Liver (tissue), 9 donors: Measurements from ENCODE around the gene POLR3GL. TPM values are rescaled to one million over a fixed set of nuclear protein-coding genes. Genes with fewer than 3 reads are reported as not detected.

ENCODE experiments used
- DNase-seq: peaks from one replicate; pipeline ENCODE4 v3.0.0-alpha.2; 2017; ENCODE audit warnings: low spot score
- H3K27ac ChIP-seq, 2 donors: one replicate each; pipeline ENCODE4 v1.7.0; 2013; ENCODE audit warnings: inconsistent platforms in 2 of 2, low read length in 2 of 2, control low read depth in 1 of 2, low read depth in 1 of 2, mild to moderate bottlenecking in 1 of 2
- H3K27me3 ChIP-seq, 4 donors: one replicate each; pipeline versions ENCODE4 v1.6.1 to v1.7.0; 2013; ENCODE audit warnings: low read length in 3 of 4, inconsistent platforms in 1 of 4, mild to moderate bottlenecking in 1 of 4, moderate library complexity in 1 of 4; ENCODE audit not compliant: control insufficient read depth in 4 of 4, insufficient read depth in 4 of 4
- H3K36me3 ChIP-seq, 4 donors: one replicate each; pipeline versions ENCODE4 v1.6.1 to v1.7.0; 2013; ENCODE audit warnings: low read length in 3 of 4, mild to moderate bottlenecking in 3 of 4, low read depth in 1 of 4, moderate library complexity in 1 of 4; ENCODE audit not compliant: control insufficient read depth in 4 of 4, insufficient read depth in 3 of 4
- H3K4me1 ChIP-seq, 4 donors: one replicate each; pipeline versions ENCODE4 v1.6.1 to v1.7.0; 2013; ENCODE audit warnings: low read length in 3 of 4, mild to moderate bottlenecking in 3 of 4, moderate library complexity in 1 of 4; ENCODE audit not compliant: control insufficient read depth in 4 of 4, insufficient read depth in 4 of 4
- H3K4me3 ChIP-seq, 3 donors: one replicate each; pipeline versions ENCODE4 v1.6.1 to v1.7.0; 2013; ENCODE audit warnings: low read length in 3 of 3, control low read depth in 1 of 3, low read depth in 1 of 3, mild to moderate bottlenecking in 1 of 3
- H3K9ac ChIP-seq, 2 donors: one replicate each; pipeline ENCODE4 v1.7.0; 2013; ENCODE audit warnings: low read length in 2 of 2, mild to moderate bottlenecking in 2 of 2, moderate library complexity in 2 of 2, control low read depth in 1 of 2, low read depth in 1 of 2
- H3K9me3 ChIP-seq, 4 donors: one replicate each; pipeline versions ENCODE4 v1.6.1 to v1.7.0; 2013; ENCODE audit warnings: low read length in 3 of 4; ENCODE audit not compliant: control insufficient read depth in 4 of 4
- EGR1 ChIP-seq, 2 donors: IDR thresholded peaks; 2 replicates each; pipeline ENCODE4 v1.6.1; 2016 to 2018; ENCODE audit warnings: antibody characterized with exemption in 2 of 2, low read depth in 2 of 2
- FOXA1 ChIP-seq: IDR thresholded peaks from 2 replicates; pipeline ENCODE4 v1.6.1; 2016; ENCODE audit warnings: antibody characterized with exemption
- FOXA2 ChIP-seq: IDR thresholded peaks from 2 replicates; pipeline ENCODE4 v1.6.1; 2016; ENCODE audit warnings: antibody characterized with exemption
- GABPA ChIP-seq, 2 donors: IDR thresholded peaks in 1 of 2; conservative IDR thresholded peaks in 1 of 2; 2 replicates each; pipeline ENCODE4 v1.6.1; 2016; ENCODE audit warnings: antibody characterized with exemption in 2 of 2, mild to moderate bottlenecking in 1 of 2, moderate library complexity in 1 of 2
- HNF4A ChIP-seq, 2 donors: conservative IDR thresholded peaks; 2 replicates each; pipeline ENCODE4 v1.6.1; 2016; ENCODE audit warnings: antibody characterized with exemption in 2 of 2, mild to moderate bottlenecking in 2 of 2
- HNF4G ChIP-seq: IDR thresholded peaks from 2 replicates; pipeline ENCODE4 v1.6.1; 2016; ENCODE audit warnings: antibody characterized with exemption
- JUND ChIP-seq, 2 donors: IDR thresholded peaks; 2 replicates each; pipeline ENCODE4 v1.6.1; 2016; ENCODE audit warnings: antibody characterized with exemption in 2 of 2
- NR2F2 ChIP-seq: IDR thresholded peaks from 2 replicates; pipeline ENCODE4 v1.6.1; 2016; ENCODE audit warnings: antibody characterized with exemption
- RAD21 ChIP-seq, 2 donors: IDR thresholded peaks; 2 replicates each; pipeline ENCODE4 v1.6.1; 2016; ENCODE audit warnings: antibody characterized with exemption in 2 of 2, mild to moderate bottlenecking in 2 of 2
- RXRA ChIP-seq, 2 donors: IDR thresholded peaks; 2 replicates each; pipeline ENCODE4 v1.6.1; 2017 to 2018; ENCODE audit warnings: antibody characterized with exemption in 2 of 2, mild to moderate bottlenecking in 1 of 2
- SP1 ChIP-seq: IDR thresholded peaks from 2 replicates; pipeline ENCODE4 v1.6.1; 2018; ENCODE audit warnings: antibody characterized with exemption, mild to moderate bottlenecking
- TAF1 ChIP-seq: conservative IDR thresholded peaks from 2 replicates; pipeline ENCODE4 v1.6.1; 2016; ENCODE audit warnings: antibody characterized with exemption, mild to moderate bottlenecking
- YY1 ChIP-seq: IDR thresholded peaks from 2 replicates; pipeline ENCODE4 v1.6.1; 2016; ENCODE audit warnings: antibody characterized with exemption, mild to moderate bottlenecking
- WGBS: extraction: QIAGEN DNeasy Blood & Tissue Kit; methylation state at CpG from one replicate; pipeline ENCODE4 v1.1.7; 2013; 5-methylcytosine and 5-hydroxymethylcytosine counted together
- polyA plus RNA-seq, 2 donors: library from polyadenylated mRNA; stranded (reverse) in 1 of 2; unstranded in 1 of 2; fragments of 200-250 nt in 1 of 2; fragments of >200 nt in 1 of 2; fragmentation: Nextera tagmentation in 1 of 2; extraction: Ambion mirVana in 1 of 2; gene quantifications; one replicate each; pipeline versions ENCODE4 v1.2.1 to v1.2.3, GENCODE V29; 2013 to 2015
- total RNA-seq, 2 donors: library from RNA; depleted of rRNA; stranded (reverse); fragments of >200 nt; gene quantifications; one replicate each; pipeline ENCODE4 v1.2.3, GENCODE V29; 2014
- TF ChIP-seq, protein P1 (sequence below): IDR thresholded peaks from 2 replicates; pipeline ENCODE4 v1.6.1; 2016; ENCODE audit warnings: antibody characterized with exemption
- TF ChIP-seq, protein P2 (sequence below): IDR thresholded peaks from 2 replicates; pipeline ENCODE4 v1.6.1; 2016; ENCODE audit warnings: antibody characterized with exemption
- TF ChIP-seq, protein P3 (sequence below): fragments of 150-350 bp; IDR thresholded peaks from 2 replicates; pipeline ENCODE4 v1.5.1; 2017; ENCODE audit warnings: improper control_type of control experiment, low read depth, low read length; ENCODE audit not compliant: missing input control
- TF ChIP-seq, protein P4 (sequence below): IDR thresholded peaks from 2 replicates; pipeline ENCODE4 v1.6.1; 2016; ENCODE audit warnings: antibody characterized with exemption
- donor health status: healthy.
- donor health status: healthy.
- donor health status: healthy.
- donor health status: healthy.
- donor health status: healthy.

Gene POLR3GL
- total and polyA plus RNA-seq, 4 donors: 11.9 to 23.4 (median 16.2) TPM

DNA sequence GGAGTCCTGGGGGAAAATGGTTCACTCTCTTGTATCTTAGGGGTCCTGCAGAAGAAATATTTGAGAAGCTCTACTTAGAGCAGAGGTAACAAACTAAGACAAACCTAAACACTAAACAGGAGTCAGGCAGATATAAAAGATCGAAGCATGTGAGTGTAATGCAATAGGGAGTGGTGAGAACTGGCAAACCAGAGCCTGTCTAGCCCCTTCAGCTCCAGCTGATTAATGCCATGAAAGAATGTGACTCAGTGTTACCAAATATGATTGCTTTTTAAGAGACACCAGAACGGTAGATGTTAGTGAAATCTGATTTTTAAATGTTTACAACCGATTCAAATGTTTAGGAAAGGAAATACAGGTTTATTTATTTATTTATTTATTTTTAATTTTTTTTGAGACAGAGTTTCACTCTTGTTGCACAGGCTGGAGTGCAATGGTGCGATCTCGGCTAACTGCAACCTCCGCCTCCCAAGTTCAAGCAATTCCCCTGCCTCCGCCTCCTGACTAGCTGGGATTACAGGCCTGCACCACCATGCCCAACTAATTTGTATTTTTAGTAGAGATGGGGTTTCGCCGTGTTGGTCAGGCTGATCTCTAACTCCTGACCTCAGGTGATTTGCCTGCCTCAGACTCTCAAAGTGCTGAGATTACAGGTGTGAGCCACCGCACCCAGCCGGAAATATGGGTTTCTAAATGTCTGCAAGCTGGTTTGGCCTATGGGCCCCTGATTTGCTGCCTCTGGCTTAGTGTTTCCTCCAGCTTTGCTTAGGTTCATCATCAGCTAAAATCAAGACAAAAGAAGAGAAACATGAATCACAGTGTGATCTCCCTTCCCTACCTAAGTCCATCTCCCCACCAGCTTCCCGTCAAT lies 19.7 kb downstream of the POLR3GL start:
- Histone ChIP-seq H3K4me1 (peaks cover 25 to 54% (median 30%) of the 10 kb centered on the region in 4 donors), H3K9ac (no peak overlapping the region), H3K27me3 (no peaks in the 10 kb centered on the region), H3K4me3 (no peak overlapping the region), H3K9me3 (no peaks in the 10 kb centered on the region), H3K27ac (peak overlapping the region in 1 of 2 donors; percentile 21), H3K36me3 (no peaks in the 10 kb centered on the region)
- WGBS: 93% methylated on average over 12 of the region's 12 CpGs
- TF ChIP-seq, protein P1, sequence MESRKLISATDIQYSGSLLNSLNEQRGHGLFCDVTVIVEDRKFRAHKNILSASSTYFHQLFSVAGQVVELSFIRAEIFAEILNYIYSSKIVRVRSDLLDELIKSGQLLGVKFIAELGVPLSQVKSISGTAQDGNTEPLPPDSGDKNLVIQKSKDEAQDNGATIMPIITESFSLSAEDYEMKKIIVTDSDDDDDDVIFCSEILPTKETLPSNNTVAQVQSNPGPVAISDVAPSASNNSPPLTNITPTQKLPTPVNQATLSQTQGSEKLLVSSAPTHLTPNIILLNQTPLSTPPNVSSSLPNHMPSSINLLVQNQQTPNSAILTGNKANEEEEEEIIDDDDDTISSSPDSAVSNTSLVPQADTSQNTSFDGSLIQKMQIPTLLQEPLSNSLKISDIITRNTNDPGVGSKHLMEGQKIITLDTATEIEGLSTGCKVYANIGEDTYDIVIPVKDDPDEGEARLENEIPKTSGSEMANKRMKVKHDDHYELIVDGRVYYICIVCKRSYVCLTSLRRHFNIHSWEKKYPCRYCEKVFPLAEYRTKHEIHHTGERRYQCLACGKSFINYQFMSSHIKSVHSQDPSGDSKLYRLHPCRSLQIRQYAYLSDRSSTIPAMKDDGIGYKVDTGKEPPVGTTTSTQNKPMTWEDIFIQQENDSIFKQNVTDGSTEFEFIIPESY: no peak
- TF ChIP-seq HNF4G: no peak
- DNase-seq: no peak

DNA sequence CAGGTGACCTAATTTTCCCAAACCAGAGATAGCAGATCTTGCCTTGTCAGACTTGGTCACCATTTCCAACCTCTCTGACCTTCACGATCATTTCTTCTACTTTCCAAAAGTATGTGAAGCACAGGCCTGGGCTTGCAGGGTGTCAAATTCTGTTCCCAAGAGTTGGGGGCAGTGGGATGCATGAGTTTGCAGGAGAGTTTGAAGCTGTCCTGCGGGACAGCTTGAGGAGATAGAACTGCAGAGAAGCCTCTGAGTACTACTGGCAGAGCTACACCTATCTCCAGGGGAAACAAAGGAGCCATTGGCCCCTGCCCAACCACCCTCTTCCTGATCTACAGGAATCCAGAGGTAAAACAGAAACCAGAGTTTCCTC lies 20.6 kb downstream of the POLR3GL start:
- TF ChIP-seq GABPA (IDR thresholded peaks at IDR 0.05 in 1 of 2, conservative IDR thresholded peaks at IDR 0.05 in 1 of 2) (no peak), JUND (IDR thresholded peaks at IDR 0.05) (no peak), TAF1 (no peak)
- TF ChIP-seq, protein P2, sequence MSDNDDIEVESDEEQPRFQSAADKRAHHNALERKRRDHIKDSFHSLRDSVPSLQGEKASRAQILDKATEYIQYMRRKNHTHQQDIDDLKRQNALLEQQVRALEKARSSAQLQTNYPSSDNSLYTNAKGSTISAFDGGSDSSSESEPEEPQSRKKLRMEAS: no peak
- Histone ChIP-seq H3K36me3 (no peaks in the 10 kb centered on the region), H3K9ac (no peak overlapping the region), H3K27me3 (no peaks in the 10 kb centered on the region), H3K4me3 (no peak overlapping the region), H3K4me1 (peaks cover 25 to 49% (median 29%) of the 10 kb centered on the region in 4 donors), H3K27ac (peak overlapping the region; percentile 58 to 61), H3K9me3 (no peaks in the 10 kb centered on the region)
- DNase-seq: no peak
- WGBS: 88% methylated on average over 2 of the region's 2 CpGs

DNA sequence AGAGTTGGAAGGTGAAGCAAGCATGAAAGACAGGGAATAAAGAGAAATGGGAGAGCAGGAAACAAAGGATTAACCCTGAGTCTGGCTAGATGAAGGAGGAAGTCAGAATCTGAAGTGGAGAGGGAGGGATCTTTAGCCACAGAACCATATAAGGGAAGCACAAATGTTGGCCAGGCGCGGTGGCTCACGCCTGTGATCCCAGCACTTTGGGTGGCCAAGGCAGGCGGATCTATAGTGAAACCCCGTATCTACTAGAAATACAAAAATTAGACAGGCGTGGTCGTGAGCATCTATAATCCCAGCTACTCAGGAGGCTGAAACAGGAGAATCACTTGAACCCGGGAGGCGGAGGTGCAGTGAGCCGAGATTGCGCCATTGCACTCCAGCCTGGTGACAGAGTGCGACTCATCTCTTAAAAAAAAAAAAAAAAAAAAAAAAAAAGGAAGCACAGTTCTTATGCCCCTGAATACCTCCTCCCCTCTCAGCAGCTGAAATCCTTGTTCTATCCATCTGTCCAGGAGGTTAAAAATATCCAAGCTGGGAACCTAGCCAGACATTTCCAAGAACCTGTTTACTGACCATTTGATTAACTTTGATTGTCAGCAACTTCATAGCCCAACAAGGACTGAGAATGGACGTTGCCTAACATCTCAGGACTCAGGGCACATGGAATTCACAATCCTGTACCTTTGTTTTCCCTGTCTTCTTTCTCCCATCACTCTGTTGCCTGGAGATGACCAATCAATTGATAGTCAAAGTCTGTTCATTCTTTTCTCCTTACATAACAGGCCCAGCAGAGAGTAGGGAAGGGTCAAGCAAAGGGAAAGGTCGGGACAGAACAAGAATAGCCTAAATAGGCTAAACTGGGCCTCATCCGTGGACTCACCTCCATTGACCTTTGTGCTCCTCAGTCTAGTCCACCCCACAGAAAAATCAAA lies 21.3 kb downstream of the POLR3GL start:
- Histone ChIP-seq H3K9me3 (no peaks in the 10 kb centered on the region), H3K36me3 (no peaks in the 10 kb centered on the region), H3K4me1 (peaks cover 21 to 43% (median 27%) of the 10 kb centered on the region in 4 donors), H3K9ac (no peak overlapping the region), H3K27me3 (no peaks in the 10 kb centered on the region), H3K27ac (peak overlapping the region; percentile 58 to 61), H3K4me3 (no peak overlapping the region)
- no peak for DNase-seq
- 48% methylated on average over 15 of the region's 15 CpGs for WGBS
- TF ChIP-seq YY1: peak; percentile 10
- no peak for TF ChIP-seq GABPA (IDR thresholded peaks at IDR 0.05 in 1 of 2, conservative IDR thresholded peaks at IDR 0.05 in 1 of 2)
- TF ChIP-seq HNF4A (conservative IDR thresholded peaks at IDR 0.05): peak; percentile 64 to 65
- TF ChIP-seq EGR1 (IDR thresholded peaks at IDR 0.05; ENCODE audit: low read depth in 2 of 2): no peak
- peak; percentile 76 to 84 for TF ChIP-seq RXRA (IDR thresholded peaks at IDR 0.05)
- peak; percentile 66 for TF ChIP-seq SP1
- TF ChIP-seq, protein P3, sequence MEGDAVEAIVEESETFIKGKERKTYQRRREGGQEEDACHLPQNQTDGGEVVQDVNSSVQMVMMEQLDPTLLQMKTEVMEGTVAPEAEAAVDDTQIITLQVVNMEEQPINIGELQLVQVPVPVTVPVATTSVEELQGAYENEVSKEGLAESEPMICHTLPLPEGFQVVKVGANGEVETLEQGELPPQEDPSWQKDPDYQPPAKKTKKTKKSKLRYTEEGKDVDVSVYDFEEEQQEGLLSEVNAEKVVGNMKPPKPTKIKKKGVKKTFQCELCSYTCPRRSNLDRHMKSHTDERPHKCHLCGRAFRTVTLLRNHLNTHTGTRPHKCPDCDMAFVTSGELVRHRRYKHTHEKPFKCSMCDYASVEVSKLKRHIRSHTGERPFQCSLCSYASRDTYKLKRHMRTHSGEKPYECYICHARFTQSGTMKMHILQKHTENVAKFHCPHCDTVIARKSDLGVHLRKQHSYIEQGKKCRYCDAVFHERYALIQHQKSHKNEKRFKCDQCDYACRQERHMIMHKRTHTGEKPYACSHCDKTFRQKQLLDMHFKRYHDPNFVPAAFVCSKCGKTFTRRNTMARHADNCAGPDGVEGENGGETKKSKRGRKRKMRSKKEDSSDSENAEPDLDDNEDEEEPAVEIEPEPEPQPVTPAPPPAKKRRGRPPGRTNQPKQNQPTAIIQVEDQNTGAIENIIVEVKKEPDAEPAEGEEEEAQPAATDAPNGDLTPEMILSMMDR: no peak
- peak; percentile 65 for TF ChIP-seq NR2F2
- TF ChIP-seq FOXA2: no peak
- TF ChIP-seq, protein P2: peak; percentile 60
- no peak for TF ChIP-seq HNF4G
- no peak for TF ChIP-seq TAF1
- TF ChIP-seq RAD21 (IDR thresholded peaks at IDR 0.05): no peak
- peak; percentile 30 to 62 for TF ChIP-seq JUND (IDR thresholded peaks at IDR 0.05)
- TF ChIP-seq, protein P4, sequence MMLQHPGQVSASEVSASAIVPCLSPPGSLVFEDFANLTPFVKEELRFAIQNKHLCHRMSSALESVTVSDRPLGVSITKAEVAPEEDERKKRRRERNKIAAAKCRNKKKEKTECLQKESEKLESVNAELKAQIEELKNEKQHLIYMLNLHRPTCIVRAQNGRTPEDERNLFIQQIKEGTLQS: peak; percentile 17
- no peak for TF ChIP-seq FOXA1
- TF ChIP-seq, protein P1: no peak
